CD14-positive monocyte (primary cell): ENCODE results near the gene KNDC1. TPM values are rescaled to one million over a fixed set of nuclear protein-coding genes. Genes with fewer than 3 reads are reported as not detected.

Experiments
- DNase-seq, 3 donors: peaks; one replicate each; pipeline ENCODE4 v3.0.0-alpha.2; 2011 to 2022
- H2AFZ ChIP-seq: 2 replicates; pipeline ENCODE4 v1.6.0; 2012; ENCODE audit warnings: mild to moderate bottlenecking, low read depth, low read length, inconsistent platforms; ENCODE audit not compliant: insufficient read depth, poor library complexity, severe bottlenecking
- H3K27ac ChIP-seq, 2 donors: 1 replicate in 1 of 2; 2 replicates in 1 of 2; pipeline ENCODE4 v1.5.1; 2012 to 2013; ENCODE audit warnings: low read length in 2 of 2, control low read depth in 1 of 2, inconsistent platforms in 1 of 2, low read depth in 1 of 2, mild to moderate bottlenecking in 1 of 2
- H3K27me3 ChIP-seq, 2 donors: one replicate each; pipeline versions ENCODE4 v1.6.0 to v1.6.1; 2011 to 2013; ENCODE audit warnings: low read length in 2 of 2; ENCODE audit not compliant: control insufficient read depth in 2 of 2, insufficient read depth in 2 of 2
- H3K36me3 ChIP-seq, 2 donors: replicated peaks in 1 of 2; 1 replicate in 1 of 2; 2 replicates in 1 of 2; pipeline versions ENCODE4 v1.5.1 to v1.6.1; 2012 to 2013; ENCODE audit warnings: low read length in 2 of 2, control low read depth in 1 of 2, inconsistent platforms in 1 of 2, mild to moderate bottlenecking in 1 of 2; ENCODE audit not compliant: insufficient read depth in 2 of 2, control insufficient read depth in 1 of 2
- H3K4me1 ChIP-seq, 2 donors: 1 replicate in 1 of 2; 2 replicates in 1 of 2; pipeline versions ENCODE4 v1.5.1 to v1.6.1; 2012 to 2013; ENCODE audit warnings: low read length in 2 of 2, control low read depth in 1 of 2, inconsistent platforms in 1 of 2, mild to moderate bottlenecking in 1 of 2, moderate library complexity in 1 of 2; ENCODE audit not compliant: insufficient read depth in 2 of 2, control insufficient read depth in 1 of 2
- H3K4me2 ChIP-seq: replicated peaks from 2 replicates; pipeline ENCODE3; 2012; ENCODE audit warnings: low read length, moderate library complexity, mild to moderate bottlenecking; ENCODE audit not compliant: poor library complexity, severe bottlenecking; ENCODE audit errors: extremely low read depth
- H3K4me3 ChIP-seq, 3 experiments: fragments of 200-600 bp in 1 of 3; sonication (generic) in 1 of 3; replicated peaks in 1 of 3; 1 replicate in 2 of 3; 2 replicates in 1 of 3; pipeline ENCODE4 v1.5.1; 2011 to 2013; ENCODE audit warnings: low read length in 3 of 3, mild to moderate bottlenecking in 3 of 3, control low read depth in 2 of 3, low read depth in 2 of 3, inconsistent platforms in 1 of 3, moderate library complexity in 1 of 3
- H3K79me2 ChIP-seq: 2 replicates; pipeline ENCODE4 v1.6.0; 2012; ENCODE audit warnings: mild to moderate bottlenecking, control low read depth, inconsistent platforms, low read length, moderate library complexity; ENCODE audit not compliant: insufficient read depth
- H3K9ac ChIP-seq: 2 replicates; pipeline ENCODE4 v1.6.0; 2017; ENCODE audit warnings: low read length, mild to moderate bottlenecking; ENCODE audit not compliant: insufficient read depth, poor library complexity, severe bottlenecking
- H3K9me3 ChIP-seq, 2 donors: replicated peaks in 1 of 2; 1 replicate in 1 of 2; 2 replicates in 1 of 2; pipeline versions ENCODE4 v1.5.1 to v1.6.1; 2012 to 2013; ENCODE audit warnings: low read length in 2 of 2, control low read depth in 1 of 2; ENCODE audit not compliant: control insufficient read depth in 1 of 2, insufficient read depth in 1 of 2
- H4K20me1 ChIP-seq: 2 replicates; pipeline ENCODE4 v1.6.0; 2012; ENCODE audit warnings: mild to moderate bottlenecking, low read length, control low read depth, moderate library complexity; ENCODE audit not compliant: insufficient read depth
- H3K27ac Mint-ChIP-seq, 7 donors: one replicate each; pipeline ENCODE4 v1.8.0; 2020; ENCODE audit warnings: mild to moderate bottlenecking in 7 of 7, mixed read lengths in 7 of 7, moderate library complexity in 6 of 7, inconsistent platforms in 2 of 7
- H3K27me3 Mint-ChIP-seq, 3 donors: one replicate each; pipeline ENCODE4 v1.8.0; 2021 to 2022; ENCODE audit warnings: low read depth in 3 of 3, mild to moderate bottlenecking in 3 of 3, mixed read lengths in 3 of 3, moderate library complexity in 3 of 3, inconsistent platforms in 1 of 3
- H3K36me3 Mint-ChIP-seq, 2 donors: one replicate each; pipeline ENCODE4 v1.8.0; 2020; ENCODE audit warnings: mixed read lengths in 2 of 2, inconsistent platforms in 1 of 2, mild to moderate bottlenecking in 1 of 2
- H3K4me1 Mint-ChIP-seq: one replicate; pipeline ENCODE4 v1.8.0; 2020; ENCODE audit warnings: mild to moderate bottlenecking, mixed read lengths
- H3K4me3 Mint-ChIP-seq, 2 donors: one replicate each; pipeline ENCODE4 v1.8.0; 2020; ENCODE audit warnings: mild to moderate bottlenecking in 2 of 2, mixed read lengths in 2 of 2, moderate library complexity in 1 of 2
- H3K9me3 Mint-ChIP-seq, 7 donors: one replicate each; pipeline ENCODE4 v1.8.0; 2020 to 2022; ENCODE audit warnings: mixed read lengths in 7 of 7, mild to moderate bottlenecking in 6 of 7, moderate library complexity in 6 of 7, inconsistent platforms in 2 of 7
- CTCF ChIP-seq: fragments of 200-600 bp; IDR thresholded peaks from one replicate; pipeline ENCODE4 v1.8.0; 2022; ENCODE audit warnings: antibody characterized with exemption, mild to moderate bottlenecking
- WGBS: methylation state at CpG from one replicate; pipeline ENCODE4 v1.1.5; 2013; ENCODE audit warnings: missing lambda C conversion rate; ENCODE audit not compliant: insufficient coverage; 5-methylcytosine and 5-hydroxymethylcytosine counted together
- intact Hi-C, 2 donors: fragments of 100-400 bp; cut with micrococcal nuclease; formaldehyde crosslinking; loops; one replicate each; pipeline versions ENCODE4 v1.15.0 to v1.15.1; 2023
- polyA plus RNA-seq, 3 donors: library from polyadenylated mRNA; depleted of rRNA in 1 of 3; unstranded in 2 of 3; stranded (reverse) in 1 of 3; fragments of 300-500 nt in 2 of 3; fragments of >200 nt in 1 of 3; fragmentation: Illumina TruSeq in 2 of 3; gene quantifications; 1 replicate in 2 of 3; 2 replicates in 1 of 3; pipeline ENCODE4 v1.2.3, GENCODE V29; 2012 to 2021

The KNDC1 gene
- polyA plus RNA-seq, 3 donors, result 0.22 to 0.80 TPM; not detected in 1

GRCh38 chr10:133242611-133243356, 82.8 kb downstream of the KNDC1 start:
- Histone ChIP-seq H3K9ac (no peak overlapping the region), H3K9me3 (no peaks in the 10 kb centered on the region), H3K36me3 (no peaks in the 10 kb centered on the region), H3K27ac (no peak overlapping the region), H3K79me2 (no peaks in the 10 kb centered on the region), H4K20me1 (peaks cover 6% of the 10 kb centered on the region), H2AFZ (no peak overlapping the region), H3K27me3 (peaks cover 0 to 46% of the 10 kb centered on the region in 2 donors), H3K4me3 (no peak overlapping the region), H3K4me1 (peaks cover 32 to 49% of the 10 kb centered on the region in 2 donors), H3K4me2 (no peak overlapping the region)
- H3K4me1 Mint-ChIP-seq, result peaks cover 32% of the 10 kb centered on the region
- H3K27ac Mint-ChIP-seq, result peak overlapping the region in 2 of 7 donors; percentile 3 to 25
- H3K4me3 Mint-ChIP-seq, result peak overlapping the region in 1 of 2 donors; percentile 94
- intact Hi-C loops, result loop anchor here in 1 of 2 donors (10.0 kb wide), 1 partner anchor 228 kb away; no protein-coding TSS in a partner anchor
- peaks cover 0 to 4% (median 2%) of the 10 kb centered on the region in 7 donors for H3K9me3 Mint-ChIP-seq
- DNase-seq, result no peak
- TF ChIP-seq CTCF, result no peak
- peaks cover 9 to 13% of the 10 kb centered on the region in 2 donors for H3K36me3 Mint-ChIP-seq
- peaks cover 34 to 74% (median 52%) of the 10 kb centered on the region in 3 donors for H3K27me3 Mint-ChIP-seq
- 93% methylated on average over 27 of the region's 27 CpGs for WGBS

- no peak for DNase-seq
- H3K79me2 ChIP-seq, result no peaks in the 10 kb centered on the region
- H4K20me1 ChIP-seq, result peaks cover 6% of the 10 kb centered on the region
- intact Hi-C loops, result loop anchor here in 1 of 2 donors (10.0 kb wide), 1 partner anchor 229 kb away; no protein-coding TSS in a partner anchor
- no peak overlapping the region for H3K27ac ChIP-seq
- no peak overlapping the region for H3K9ac ChIP-seq
- Mint-ChIP-seq H3K27me3 (peaks cover 29 to 66% (median 44%) of the 10 kb centered on the region in 3 donors), H3K36me3 (peaks cover 8 to 12% of the 10 kb centered on the region in 2 donors), H3K4me1 (peaks cover 31% of the 10 kb centered on the region), H3K27ac (no peak overlapping the region), H3K4me3 (no peak overlapping the region), H3K9me3 (peaks cover 0 to 3% (median under 1%) of the 10 kb centered on the region in 7 donors)
- H3K36me3 ChIP-seq, result no peaks in the 10 kb centered on the region
- 91% methylated on average over 13 of the region's 14 CpGs for WGBS
- H2AFZ ChIP-seq, result no peak overlapping the region
- no peak overlapping the region for H3K4me3 ChIP-seq
- no peak overlapping the region for H3K4me2 ChIP-seq
- peaks cover 0 to 38% of the 10 kb centered on the region in 2 donors for H3K27me3 ChIP-seq
- H3K4me1 ChIP-seq, result peaks cover 27 to 41% of the 10 kb centered on the region in 2 donors
- H3K9me3 ChIP-seq, result no peaks in the 10 kb centered on the region
- TF ChIP-seq CTCF, result no peak
Measured at GRCh38 chr10:133243593-133243992, 83.6 kb downstream of the KNDC1 start.
